ENCODE results near the gene TCF7L2. TPM values are rescaled to one million over a fixed set of nuclear protein-coding genes. Genes with fewer than 3 reads are reported as not detected.

The TCF7L2 gene
- total RNA-seq, 1 donor from 2014 or later: 1.9 TPM

- no peak for DNase-seq
Observed at GRCh38 chr10:113000442-113000841, 50.4 kb downstream of the TCF7L2 start.

DNA sequence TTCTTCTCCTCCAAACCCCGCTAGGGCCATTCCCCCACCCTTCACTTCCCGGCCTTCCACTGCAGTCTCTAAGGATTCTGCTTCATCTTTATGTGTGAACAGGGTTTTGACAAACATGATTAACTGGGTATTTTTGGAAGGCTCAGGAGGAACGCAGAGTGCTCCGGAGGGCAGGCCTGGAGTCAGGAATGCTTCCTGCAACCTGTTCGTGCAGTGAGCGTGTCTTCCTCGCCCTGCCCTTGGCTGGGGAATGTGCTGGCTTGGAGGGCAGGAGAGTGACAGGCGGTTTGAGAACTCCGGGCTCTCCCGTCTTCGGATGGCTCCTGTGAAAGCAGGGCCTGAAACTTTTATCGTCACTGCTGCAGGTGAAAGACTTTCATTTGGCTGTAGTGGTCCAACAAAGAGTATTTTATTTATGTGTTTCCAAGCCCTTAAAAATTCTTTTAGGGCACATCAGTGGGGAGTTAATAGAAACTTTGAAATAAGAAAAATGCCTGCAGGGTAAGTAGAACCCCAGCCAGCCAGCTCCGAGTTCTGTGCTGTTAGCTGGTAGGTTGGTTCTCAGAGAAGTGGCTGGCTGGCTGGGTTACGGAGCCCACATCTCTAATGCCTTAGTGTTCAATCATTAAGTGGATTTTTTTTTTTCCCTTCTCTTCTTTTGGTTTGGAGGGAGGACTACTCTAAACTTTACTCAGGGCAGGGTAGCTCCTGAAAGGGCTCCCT lies 51.0 kb downstream of the TCF7L2 start:
- no peak for DNase-seq

GRCh38 chr10:113001599-113002448 lies 51.8 kb downstream of the TCF7L2 start:
- DNase-seq: no peak

GRCh38 chr10:113002449-113002777 lies 52.4 kb downstream of the TCF7L2 start:
- no peak for DNase-seq

- DNase-seq: no peak
Observed at GRCh38 chr10:113003052-113003451, 53.0 kb downstream of the TCF7L2 start.

DNA sequence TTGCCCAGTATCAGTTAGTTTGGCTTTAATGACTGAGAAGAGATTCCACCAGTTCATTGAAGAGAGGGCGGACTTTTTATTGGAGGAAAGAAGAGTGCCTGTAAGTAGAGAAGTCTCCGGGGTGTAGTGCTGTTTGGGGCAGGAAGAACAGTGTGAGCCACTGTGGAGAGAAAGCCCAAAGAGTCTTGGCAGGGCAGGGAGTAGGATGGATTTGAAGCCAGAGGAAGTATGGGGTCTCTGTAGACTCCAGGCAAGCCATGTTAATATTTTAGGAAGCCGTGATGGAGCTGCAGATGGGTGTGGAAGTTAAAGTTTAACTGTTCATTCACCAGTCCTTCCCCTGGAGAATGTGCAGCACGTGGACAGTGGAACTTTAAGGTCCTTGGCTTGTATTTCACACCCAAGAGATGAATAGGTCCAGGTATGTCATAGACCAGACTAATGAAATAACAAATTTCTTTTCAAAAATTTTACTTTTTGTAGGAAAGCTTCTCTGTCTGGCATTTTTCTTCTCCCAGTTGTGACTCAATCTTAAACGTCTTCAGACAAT lies 54.1 kb downstream of the TCF7L2 start:
- no peak for DNase-seq

- no peak for DNase-seq
Observed at GRCh38 chr10:113005380-113005779, 55.3 kb downstream of the TCF7L2 start.

DNA sequence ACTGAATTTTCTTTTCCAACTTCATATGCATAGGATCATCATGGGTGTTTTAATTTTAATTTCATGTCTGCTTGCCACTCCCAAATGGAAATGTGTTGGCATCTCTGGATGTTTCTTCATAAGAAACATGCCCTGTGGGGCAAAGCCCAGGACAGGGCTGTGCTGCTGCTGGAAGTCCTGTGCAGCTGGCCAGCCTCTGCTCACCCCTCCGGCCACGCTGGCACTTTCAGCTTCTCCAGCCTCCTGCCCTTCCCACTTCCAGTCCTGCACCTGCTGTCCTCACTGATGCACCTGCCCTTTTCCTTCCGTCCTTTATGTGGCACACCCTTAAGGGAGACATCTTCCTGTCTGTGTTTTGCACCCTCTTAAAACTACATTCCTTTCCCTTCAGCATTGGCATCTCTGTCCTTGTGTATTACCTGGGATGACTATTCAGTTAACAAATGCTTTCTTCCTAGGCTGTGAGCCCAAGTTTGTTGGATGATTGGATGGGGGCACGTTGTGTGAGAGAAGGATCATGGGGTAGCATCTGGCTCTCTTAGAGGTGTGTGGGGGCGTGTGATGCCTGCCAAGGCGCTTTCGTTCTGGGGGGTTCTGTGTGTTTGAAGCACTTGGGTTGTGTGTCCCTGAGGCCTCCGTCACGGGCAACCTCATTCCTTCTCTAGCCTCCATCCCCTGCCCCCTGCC lies 56.8 kb downstream of the TCF7L2 start:
- DNase-seq: no peak

DNA sequence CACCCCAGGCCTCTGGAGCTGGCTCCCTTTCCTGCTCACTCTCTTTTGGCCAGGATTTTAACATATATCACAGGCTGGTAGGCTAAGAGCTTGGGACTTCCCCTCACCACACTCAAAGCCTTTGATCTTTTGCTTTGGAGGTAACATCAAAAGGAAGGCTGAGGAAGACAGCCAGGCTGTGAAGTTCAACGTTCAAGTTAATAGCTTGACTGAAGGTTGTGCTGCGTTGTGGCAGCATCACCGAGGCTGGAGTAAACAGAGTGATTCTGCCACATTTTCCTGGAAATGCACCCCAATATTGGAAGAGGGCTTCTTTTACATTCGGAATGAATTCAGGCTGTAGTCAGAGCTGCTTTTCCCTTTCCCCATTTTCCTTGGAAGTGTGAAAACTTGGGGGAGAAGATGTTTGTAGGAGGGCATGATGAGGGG lies 57.3 kb downstream of the TCF7L2 start:
- no peak for DNase-seq

- no peak for DNase-seq
Observed at GRCh38 chr10:113007821-113008220, 57.8 kb downstream of the TCF7L2 start.

DNA sequence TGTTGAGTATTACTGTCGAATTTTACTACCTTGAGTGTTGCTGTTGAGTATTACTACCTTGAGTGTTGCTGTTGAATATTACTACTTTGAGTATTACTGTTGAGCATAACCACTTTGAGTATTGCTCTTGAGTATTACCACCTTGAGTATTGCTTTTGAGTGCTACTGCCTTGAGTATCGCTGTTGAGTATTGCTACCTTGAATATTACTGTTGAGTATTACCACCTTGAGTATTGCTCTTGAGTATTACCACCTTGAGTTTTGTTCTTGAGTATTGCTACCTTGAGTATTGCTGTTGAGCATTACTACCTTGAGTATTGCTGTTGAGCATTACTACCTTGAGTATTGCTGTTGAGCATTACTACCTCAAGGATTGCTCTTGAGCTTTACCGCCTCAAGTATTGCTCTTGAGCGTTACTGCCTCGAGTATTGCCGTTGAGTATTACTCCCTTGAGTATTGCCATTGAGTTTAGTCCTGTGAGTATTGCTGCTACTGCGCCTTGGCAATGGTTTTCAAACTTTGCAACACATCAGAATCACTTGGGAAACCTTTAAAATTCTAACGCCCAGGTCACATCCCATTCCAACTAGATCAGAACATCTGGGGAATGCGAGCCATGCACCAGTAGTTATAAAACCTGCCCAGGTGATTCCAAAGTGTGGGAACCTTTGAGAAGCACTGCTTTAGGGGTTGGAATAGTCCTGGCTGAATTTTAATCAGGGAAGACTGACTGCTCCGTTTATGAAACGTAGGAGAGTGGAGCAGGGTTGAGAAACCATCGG lies 61.7 kb downstream of the TCF7L2 start:
- DNase-seq: no peak

DNA sequence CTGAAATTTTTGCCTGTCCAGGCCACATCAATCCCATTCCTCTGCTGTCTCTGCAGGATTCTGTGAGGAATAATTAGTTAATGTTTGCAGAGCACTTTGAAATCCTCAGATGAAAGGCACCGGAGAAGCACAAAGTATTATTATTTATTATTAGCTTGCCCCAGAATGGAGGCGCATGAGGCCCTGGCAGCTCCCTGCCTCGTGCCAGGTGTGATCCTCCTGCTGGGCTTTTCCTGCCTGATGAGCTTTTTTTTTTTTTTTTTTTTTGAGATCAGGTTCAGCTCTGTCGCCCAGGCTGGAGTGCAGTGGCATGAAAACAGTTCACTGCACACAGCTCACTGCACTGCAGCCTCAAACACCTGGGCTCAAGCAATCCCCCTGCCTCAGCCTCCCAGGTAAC lies 65.2 kb downstream of the TCF7L2 start:
- DNase-seq: no peak

GRCh38 chr10:113017376-113017775 lies 67.3 kb downstream of the TCF7L2 start:
- DNase-seq: no peak

GRCh38 chr10:113018034-113018433 lies 68.0 kb downstream of the TCF7L2 start:
- DNase-seq: no peak

- DNase-seq: no peak
Observed at GRCh38 chr10:113019096-113019495, 69.0 kb downstream of the TCF7L2 start.

GRCh38 chr10:113019692-113020474 lies 69.8 kb downstream of the TCF7L2 start:
- no peak for DNase-seq

DNA sequence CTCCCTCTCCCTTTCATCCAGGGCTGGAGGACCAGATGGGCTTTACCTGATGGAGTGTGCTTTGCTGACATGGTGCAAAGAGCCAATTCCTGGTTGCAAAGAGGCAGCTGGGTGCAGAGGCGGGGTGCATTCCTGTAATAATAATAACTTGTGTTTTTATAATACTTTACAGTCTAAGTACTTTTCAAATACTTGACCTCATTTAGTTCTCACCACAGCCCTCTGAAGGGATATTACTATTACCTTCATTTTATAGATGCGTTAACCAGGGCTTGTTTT lies 70.4 kb downstream of the TCF7L2 start:
- DNase-seq: no peak

- DNase-seq: no peak
Observed at GRCh38 chr10:113020838-113021237, 70.8 kb downstream of the TCF7L2 start.

GRCh38 chr10:113021268-113022040 lies 71.4 kb downstream of the TCF7L2 start:
- DNase-seq: no peak

- DNase-seq: no peak
Observed at GRCh38 chr10:113022265-113022664, 72.2 kb downstream of the TCF7L2 start.

GRCh38 chr10:113023017-113023416 lies 73.0 kb downstream of the TCF7L2 start:
- no peak for DNase-seq
